ENCODE results near the gene DYNC2H1. TPM values are rescaled to one million over a fixed set of nuclear protein-coding genes. Genes with fewer than 3 reads are reported as not detected.

Gene DYNC2H1, protein sequence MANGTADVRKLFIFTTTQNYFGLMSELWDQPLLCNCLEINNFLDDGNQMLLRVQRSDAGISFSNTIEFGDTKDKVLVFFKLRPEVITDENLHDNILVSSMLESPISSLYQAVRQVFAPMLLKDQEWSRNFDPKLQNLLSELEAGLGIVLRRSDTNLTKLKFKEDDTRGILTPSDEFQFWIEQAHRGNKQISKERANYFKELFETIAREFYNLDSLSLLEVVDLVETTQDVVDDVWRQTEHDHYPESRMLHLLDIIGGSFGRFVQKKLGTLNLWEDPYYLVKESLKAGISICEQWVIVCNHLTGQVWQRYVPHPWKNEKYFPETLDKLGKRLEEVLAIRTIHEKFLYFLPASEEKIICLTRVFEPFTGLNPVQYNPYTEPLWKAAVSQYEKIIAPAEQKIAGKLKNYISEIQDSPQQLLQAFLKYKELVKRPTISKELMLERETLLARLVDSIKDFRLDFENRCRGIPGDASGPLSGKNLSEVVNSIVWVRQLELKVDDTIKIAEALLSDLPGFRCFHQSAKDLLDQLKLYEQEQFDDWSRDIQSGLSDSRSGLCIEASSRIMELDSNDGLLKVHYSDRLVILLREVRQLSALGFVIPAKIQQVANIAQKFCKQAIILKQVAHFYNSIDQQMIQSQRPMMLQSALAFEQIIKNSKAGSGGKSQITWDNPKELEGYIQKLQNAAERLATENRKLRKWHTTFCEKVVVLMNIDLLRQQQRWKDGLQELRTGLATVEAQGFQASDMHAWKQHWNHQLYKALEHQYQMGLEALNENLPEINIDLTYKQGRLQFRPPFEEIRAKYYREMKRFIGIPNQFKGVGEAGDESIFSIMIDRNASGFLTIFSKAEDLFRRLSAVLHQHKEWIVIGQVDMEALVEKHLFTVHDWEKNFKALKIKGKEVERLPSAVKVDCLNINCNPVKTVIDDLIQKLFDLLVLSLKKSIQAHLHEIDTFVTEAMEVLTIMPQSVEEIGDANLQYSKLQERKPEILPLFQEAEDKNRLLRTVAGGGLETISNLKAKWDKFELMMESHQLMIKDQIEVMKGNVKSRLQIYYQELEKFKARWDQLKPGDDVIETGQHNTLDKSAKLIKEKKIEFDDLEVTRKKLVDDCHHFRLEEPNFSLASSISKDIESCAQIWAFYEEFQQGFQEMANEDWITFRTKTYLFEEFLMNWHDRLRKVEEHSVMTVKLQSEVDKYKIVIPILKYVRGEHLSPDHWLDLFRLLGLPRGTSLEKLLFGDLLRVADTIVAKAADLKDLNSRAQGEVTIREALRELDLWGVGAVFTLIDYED (N-terminal part only)
- 62.2 and 74.2 TPM in 2 replicates for total RNA-seq

DNA sequence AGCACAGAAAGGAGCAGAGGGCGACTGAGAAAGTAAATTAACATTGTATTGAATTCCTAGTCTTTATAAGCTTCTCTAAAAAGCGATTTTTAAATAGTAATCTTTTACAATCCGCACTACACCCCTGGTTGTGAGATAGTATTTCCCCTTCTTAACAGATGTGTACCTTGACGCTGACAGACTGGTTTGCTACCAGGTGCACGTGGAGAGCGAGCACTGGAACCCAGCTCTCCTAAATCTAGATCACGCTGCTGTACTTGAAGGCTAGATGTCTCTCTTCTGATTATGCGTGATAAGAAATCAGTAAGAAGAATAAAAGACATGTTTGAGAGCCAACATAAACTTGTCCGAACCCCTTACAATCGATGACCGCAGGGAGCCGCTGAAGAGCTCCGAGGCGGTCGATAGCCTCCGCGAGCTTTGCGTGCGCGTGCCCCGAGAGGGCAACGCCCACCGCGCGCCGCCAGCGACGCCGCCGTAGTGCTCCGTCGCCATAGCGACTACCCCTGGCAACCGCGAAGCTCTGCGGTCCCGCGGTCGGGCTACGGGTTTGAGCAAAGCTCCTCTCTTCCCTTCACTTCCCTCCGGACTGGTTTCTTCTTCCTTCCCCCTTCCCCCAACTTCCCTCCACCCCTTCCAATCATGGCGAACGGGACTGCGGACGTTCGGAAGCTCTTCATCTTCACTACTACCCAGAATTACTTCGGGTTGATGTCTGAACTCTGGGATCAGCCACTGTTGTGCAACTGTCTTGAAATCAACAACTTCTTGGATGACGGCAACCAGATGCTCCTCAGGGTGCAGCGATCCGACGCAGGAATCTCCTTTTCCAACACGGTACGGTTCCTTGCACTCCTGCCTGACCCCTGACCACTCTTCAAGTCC lies at the start of gene DYNC2H1:
Gene DYNC2H1, plus strand, starts transcription at position 494 of the 885 bp plus-strand sequence. Its CDS starts 149 bp downstream, at position 643.

DNA sequence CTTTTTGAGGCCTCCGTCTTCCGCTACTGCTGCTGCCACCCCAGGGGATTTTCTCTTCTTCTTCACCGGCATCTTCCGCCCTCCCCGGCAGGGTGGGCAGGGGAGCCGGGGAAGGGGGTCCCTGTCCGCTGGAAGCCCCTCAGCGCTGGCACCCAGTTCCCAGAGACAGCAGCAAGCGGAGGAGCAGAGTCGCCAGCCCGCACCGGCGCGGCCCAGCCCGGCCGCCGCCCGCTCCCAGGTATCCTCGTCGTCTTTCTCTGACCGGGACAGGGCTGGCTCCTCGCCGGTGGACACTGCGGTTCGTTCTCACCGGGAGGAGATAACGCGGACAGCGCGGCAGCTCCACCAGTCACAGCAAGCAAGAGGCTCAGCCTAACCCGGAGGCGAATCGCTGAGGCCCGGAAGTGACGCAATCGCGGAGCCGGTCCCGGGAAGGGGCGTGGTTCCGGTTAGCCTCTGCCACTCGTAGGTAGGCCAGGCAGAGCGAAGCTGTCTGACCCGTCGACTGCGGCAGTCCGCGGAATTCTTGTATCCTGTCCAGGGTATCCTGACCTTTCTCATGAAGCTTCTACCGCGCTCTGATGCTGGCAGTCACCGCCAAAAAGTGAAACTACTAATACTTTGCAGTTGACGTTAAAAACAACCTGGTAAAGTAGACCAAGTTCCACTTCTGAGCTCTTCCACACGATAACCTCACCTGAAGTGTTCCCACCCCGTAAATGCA lies 17.3 kb upstream of the DYNC2H1 start, which contains the start of gene DCUN1D5:
Gene DCUN1D5, minus strand, starts transcription at position 360 of the 724 bp plus-strand sequence. Its CDS starts 288 bp downstream, at position 72.

Small RNA genes within 50 kb of the gene (small RNA-seq; reads per million reads assigned to genes)
- not detected for gene AP003461.1

Other genes starting within 250 kb of the DYNC2H1 start
- 0.59 TPM in 1 of 2 replicates, not detected in the other for gene MMP12, start 234.4 kb upstream of the DYNC2H1 start, total RNA-seq
- not detected in 2 replicates for gene MMP13, start 153.7 kb upstream of the DYNC2H1 start, total RNA-seq
- 58.4 and 75.3 TPM in 2 replicates for gene DCUN1D5, start 17.3 kb upstream of the DYNC2H1 start, total RNA-seq

Measured in subcutaneous preadipocyte (primary cell).